Esophagus muscularis mucosa (tissue), 3 donors: ENCODE data around the gene POU2F2.

ENCODE experiments used
- CTCF ChIP-seq, 3 experiments: fragments of 200-600 bp in 2 of 3; fragments of 450-650 bp in 1 of 3; sonication (generic) in 2 of 3; IDR thresholded peaks; one replicate each; pipeline ENCODE4 v1.5.1; 2017 to 2019; ENCODE audit warnings: antibody characterized with exemption in 3 of 3, mild to moderate bottlenecking in 2 of 3, moderate library complexity in 1 of 3
- POLR2AphosphoS5 ChIP-seq, 2 donors: sonication (generic); formaldehyde crosslinking; IDR thresholded peaks; one replicate each; pipeline ENCODE4 v1.6.1; 2017; ENCODE audit warnings: antibody characterized with exemption in 2 of 2

GRCh38 chr19:42060117-42060516 lies 72.1 kb downstream of the POU2F2 start:
- TF ChIP-seq POLR2AphosphoS5 (IDR thresholded peaks at IDR 0.05) (no peak), CTCF (IDR thresholded peaks at IDR 0.05) (no peak)
